ENCODE results near the gene JMJD1C. TPM values are rescaled to one million over a fixed set of nuclear protein-coding genes. Genes with fewer than 3 reads are reported as not detected.

The JMJD1C gene
- total and polyA plus RNA-seq, 10 of the 15 experiments (the other 5 are each of a cell fraction or from before 2014, with no cell fraction given) = 31.2 to 83.3 (median 49.5) TPM

DNA sequence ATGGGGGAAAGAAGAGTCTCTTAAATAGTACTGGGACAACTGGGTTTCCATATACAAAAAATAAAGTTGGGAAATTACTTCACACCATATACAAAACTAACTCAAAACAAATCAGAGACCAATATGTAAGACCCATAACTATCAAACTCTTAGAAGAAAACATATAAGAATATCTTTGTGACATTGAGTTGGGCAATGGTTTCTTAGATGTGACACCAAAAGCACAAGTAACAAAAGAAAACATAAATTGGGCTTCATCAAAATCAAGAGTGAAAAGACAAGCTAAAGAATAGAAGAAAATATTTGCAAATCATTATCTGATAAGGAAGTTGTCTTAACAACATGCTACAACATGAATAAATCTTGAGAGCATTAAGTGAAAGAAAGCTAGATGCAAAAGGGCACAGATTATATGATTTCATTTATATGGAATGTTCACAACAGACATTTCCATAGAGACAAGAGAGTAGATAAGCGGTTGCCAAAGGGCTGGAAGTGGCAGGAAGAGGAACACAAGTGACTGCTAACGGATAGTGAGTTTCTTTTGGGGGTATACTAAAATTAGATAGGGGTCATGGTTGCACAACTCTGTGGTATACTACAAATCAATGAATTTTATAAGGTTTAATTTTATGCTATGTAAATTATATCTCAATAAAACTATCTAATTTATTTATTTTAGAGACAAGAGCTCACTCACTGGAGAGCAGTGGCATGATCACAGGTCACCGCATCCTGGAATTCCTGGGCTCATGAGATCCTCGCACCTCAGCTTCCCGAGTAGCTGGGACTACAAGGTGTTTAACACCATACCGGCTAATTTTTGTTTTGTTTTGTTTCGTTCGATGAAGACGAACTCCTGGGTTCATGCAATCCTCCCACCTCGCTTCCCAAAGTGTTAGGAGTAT, 35.4 kb downstream of the JMJD1C start (continued):
- no peak for TF ChIP-seq SP1 (IDR thresholded peaks at IDR 0.05; ENCODE audit: low read depth, low read length)
- TF ChIP-seq SMC3 (IDR thresholded peaks at IDR 0.05; ENCODE audit: borderline replicate concordance, low read length) = no peak
- TF ChIP-seq KAT2A (conservative IDR thresholded peaks at IDR 0.05; ENCODE audit: control insufficient read depth, low read depth, low read length) = no peak
- TF ChIP-seq, protein P1, sequence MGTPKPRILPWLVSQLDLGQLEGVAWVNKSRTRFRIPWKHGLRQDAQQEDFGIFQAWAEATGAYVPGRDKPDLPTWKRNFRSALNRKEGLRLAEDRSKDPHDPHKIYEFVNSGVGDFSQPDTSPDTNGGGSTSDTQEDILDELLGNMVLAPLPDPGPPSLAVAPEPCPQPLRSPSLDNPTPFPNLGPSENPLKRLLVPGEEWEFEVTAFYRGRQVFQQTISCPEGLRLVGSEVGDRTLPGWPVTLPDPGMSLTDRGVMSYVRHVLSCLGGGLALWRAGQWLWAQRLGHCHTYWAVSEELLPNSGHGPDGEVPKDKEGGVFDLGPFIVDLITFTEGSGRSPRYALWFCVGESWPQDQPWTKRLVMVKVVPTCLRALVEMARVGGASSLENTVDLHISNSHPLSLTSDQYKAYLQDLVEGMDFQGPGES (IDR thresholded peaks at IDR 0.05) = no peak
- TF ChIP-seq, protein P2, sequence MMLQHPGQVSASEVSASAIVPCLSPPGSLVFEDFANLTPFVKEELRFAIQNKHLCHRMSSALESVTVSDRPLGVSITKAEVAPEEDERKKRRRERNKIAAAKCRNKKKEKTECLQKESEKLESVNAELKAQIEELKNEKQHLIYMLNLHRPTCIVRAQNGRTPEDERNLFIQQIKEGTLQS (IDR thresholded peaks at IDR 0.05; ENCODE audit: borderline replicate concordance, extremely low read depth, low read depth, low read length) = no peak

DNA sequence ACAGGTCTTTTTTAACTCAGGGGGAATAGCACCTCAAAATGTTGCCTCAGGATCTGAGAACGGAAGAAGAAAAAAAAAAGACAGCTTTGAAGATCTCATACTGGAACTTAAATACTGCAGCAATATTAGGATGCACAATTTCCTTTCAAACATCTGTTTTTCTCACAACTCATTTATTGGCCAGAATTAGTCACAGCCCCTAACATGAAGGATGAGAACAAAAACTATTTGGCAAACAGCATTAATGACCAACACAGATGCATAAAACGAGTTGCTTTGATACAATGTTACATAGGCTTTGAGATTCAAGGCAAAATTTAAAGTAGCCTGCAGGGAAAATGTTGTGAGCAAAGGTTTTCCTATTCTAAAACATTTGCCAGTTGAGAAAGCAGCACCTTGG, 36.5 kb downstream of the JMJD1C start:
- no peak overlapping the region for H3K4me3 ChIP-seq
- no peak overlapping the region for H3K9ac ChIP-seq (ENCODE audit: control insufficient read depth, insufficient read depth, low read length)
- WGBS (ENCODE audit: insufficient coverage, insufficient replicate concordance, low lambda C conversion rate, missing lambda C conversion rate) = 63% methylated on average over 2 of the region's 2 CpGs
- in situ Hi-C loops (cut with MboI) (no loop called here), intact Hi-C loops (cut with micrococcal nuclease; ENCODE audit: unreplicated experiment) (no loop called here)
- H3K9me3 ChIP-seq (replicated peaks; ENCODE audit: control insufficient read depth, insufficient read depth, low read length) = no peaks in the 10 kb centered on the region; the same call in 1 of the 3 replicates
- SMC1A ChIA-PET (ENCODE audit: uncharacterized antibody, unreplicated experiment) = interaction anchor here (0.7 to 1.9 kb wide), 5 partner anchors 14 to 30 kb away, joined by 3 to 4 read pairs (median 3); no protein-coding TSS in a partner anchor
- POLR2A ChIA-PET = interaction anchor here (1.0 to 1.5 kb wide), 2 partner anchors 16 to 40 kb away, joined by 3 to 4 read pairs; no protein-coding TSS in a partner anchor
- no peaks in the 10 kb centered on the region; a peak in 1 of 4 replicates for H3K36me3 ChIP-seq (ENCODE audit: control insufficient read depth in 2 of 2, insufficient read depth in 2 of 2, low read length in 1 of 2)
- no peak overlapping the region for H3K4me2 ChIP-seq (ENCODE audit: control insufficient read depth, insufficient read depth)
- no TSS peak for BruUV-seq (replicated peaks)
- no peak for DNase-seq (ENCODE audit: low read depth, low spot score)
- ATAC-seq = no peak
- H3K27ac ChIP-seq (ENCODE audit: control insufficient read depth, insufficient read depth) = no peak overlapping the region
- no peaks in the 10 kb centered on the region for H3K27me3 ChIP-seq (replicated peaks in 1 of 2; ENCODE audit: control insufficient read depth in 2 of 2, insufficient read depth in 2 of 2, low read length in 1 of 2)
- no peaks in the 10 kb centered on the region for H3K4me1 ChIP-seq (ENCODE audit: control insufficient read depth, insufficient read depth, low read length)
- no peaks in the 10 kb centered on the region for H4K20me1 ChIP-seq (ENCODE audit: control insufficient read depth, insufficient read depth)
- no peak for FAIRE-seq
- RAD21 ChIA-PET (ENCODE audit: unreplicated experiment) = interaction anchor here (1.4 kb wide), 1 partner anchor 8 kb away, joined by 4 read pairs; no protein-coding TSS in a partner anchor
- no peak overlapping the region for H2AFZ ChIP-seq (ENCODE audit: control insufficient read depth, low read depth, low read length)
- CTCF ChIA-PET = no interaction called here
- H3K79me2 ChIP-seq (ENCODE audit: control insufficient read depth, insufficient read depth, low read length) = peaks cover 26% of the 10 kb centered on the region
- TF ChIP-seq IKZF1 (conservative IDR thresholded peaks at IDR 0.05) (no peak), ZNF24 (IDR thresholded peaks at IDR 0.05) (no peak), NFXL1 (IDR thresholded peaks at IDR 0.05; ENCODE audit: borderline replicate concordance) (no peak), CBX5 (IDR thresholded peaks at IDR 0.05; ENCODE audit: low read depth) (no peak), RUNX3 (IDR thresholded peaks at IDR 0.05; ENCODE audit: low read length) (no peak), IRF4 (IDR thresholded peaks at IDR 0.05; ENCODE audit: low read depth, low read length) (no peak), RAD21 (IDR thresholded peaks at IDR 0.05; ENCODE audit: insufficient read depth, low read depth, low read length) (no peak), ZNF274 (IDR thresholded peaks at IDR 0.05; ENCODE audit: insufficient read depth, insufficient read length) (no peak)
- TF ChIP-seq, protein P3, sequence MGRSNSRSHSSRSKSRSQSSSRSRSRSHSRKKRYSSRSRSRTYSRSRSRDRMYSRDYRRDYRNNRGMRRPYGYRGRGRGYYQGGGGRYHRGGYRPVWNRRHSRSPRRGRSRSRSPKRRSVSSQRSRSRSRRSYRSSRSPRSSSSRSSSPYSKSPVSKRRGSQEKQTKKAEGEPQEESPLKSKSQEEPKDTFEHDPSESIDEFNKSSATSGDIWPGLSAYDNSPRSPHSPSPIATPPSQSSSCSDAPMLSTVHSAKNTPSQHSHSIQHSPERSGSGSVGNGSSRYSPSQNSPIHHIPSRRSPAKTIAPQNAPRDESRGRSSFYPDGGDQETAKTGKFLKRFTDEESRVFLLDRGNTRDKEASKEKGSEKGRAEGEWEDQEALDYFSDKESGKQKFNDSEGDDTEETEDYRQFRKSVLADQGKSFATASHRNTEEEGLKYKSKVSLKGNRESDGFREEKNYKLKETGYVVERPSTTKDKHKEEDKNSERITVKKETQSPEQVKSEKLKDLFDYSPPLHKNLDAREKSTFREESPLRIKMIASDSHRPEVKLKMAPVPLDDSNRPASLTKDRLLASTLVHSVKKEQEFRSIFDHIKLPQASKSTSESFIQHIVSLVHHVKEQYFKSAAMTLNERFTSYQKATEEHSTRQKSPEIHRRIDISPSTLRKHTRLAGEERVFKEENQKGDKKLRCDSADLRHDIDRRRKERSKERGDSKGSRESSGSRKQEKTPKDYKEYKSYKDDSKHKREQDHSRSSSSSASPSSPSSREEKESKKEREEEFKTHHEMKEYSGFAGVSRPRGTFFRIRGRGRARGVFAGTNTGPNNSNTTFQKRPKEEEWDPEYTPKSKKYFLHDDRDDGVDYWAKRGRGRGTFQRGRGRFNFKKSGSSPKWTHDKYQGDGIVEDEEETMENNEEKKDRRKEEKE (IDR thresholded peaks at IDR 0.05) = no peak
- TF ChIP-seq, protein P4, sequence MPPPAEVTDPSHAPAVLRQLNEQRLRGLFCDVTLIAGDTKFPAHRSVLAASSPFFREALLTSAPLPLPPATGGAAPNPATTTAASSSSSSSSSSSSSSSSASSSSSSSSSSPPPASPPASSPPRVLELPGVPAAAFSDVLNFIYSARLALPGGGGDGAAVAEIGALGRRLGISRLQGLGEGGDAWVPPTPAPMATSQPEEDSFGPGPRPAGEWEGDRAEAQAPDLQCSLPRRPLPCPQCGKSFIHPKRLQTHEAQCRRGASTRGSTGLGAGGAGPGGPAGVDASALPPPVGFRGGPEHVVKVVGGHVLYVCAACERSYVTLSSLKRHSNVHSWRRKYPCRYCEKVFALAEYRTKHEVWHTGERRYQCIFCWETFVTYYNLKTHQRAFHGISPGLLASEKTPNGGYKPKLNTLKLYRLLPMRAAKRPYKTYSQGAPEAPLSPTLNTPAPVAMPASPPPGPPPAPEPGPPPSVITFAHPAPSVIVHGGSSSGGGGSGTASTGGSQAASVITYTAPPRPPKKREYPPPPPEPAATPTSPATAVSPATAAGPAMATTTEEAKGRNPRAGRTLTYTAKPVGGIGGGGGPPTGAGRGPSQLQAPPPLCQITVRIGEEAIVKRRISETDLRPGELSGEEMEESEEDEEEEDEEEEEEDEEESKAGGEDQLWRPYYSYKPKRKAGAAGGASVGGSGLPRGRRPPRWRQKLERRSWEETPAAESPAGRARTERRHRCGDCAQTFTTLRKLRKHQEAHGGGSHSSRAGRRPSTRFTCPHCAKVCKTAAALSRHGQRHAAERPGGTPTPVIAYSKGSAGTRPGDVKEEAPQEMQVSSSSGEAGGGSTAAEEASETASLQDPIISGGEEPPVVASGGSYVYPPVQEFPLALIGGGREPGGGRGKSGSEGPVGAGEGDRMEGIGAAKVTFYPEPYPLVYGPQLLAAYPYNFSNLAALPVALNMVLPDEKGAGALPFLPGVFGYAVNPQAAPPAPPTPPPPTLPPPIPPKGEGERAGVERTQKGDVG (CRISPR knock-in tag; IDR thresholded peaks at IDR 0.05) = no peak

All from GM12878 (cell line).